DOHH2 (cell line): ENCODE data around the gene COL23A1.

Source experiments
- H3F3A ChIP-seq: fragments of 200-600 bp; sonication (generic), shearing (Covaris generic); 2 replicates; pipeline ENCODE4 v1.6.0; 2016; ENCODE audit warnings: antibody characterized with exemption, mild to moderate bottlenecking; ENCODE audit not compliant: control insufficient read depth, insufficient read depth
- H3K27ac ChIP-seq: fragments of 200-600 bp; sonication (generic); 2 replicates; pipeline ENCODE4 v1.5.1; 2014; ENCODE audit warnings: low read depth, mild to moderate bottlenecking, low read length, moderate library complexity
- H3K27me3 ChIP-seq: fragments of 200-600 bp; sonication (generic); 2 replicates; pipeline ENCODE4 v1.6.1; 2014; ENCODE audit warnings: mild to moderate bottlenecking, low read length, mixed read lengths; ENCODE audit not compliant: control insufficient read depth
- H3K36me3 ChIP-seq: fragments of 200-600 bp; sonication (generic); 2 replicates; pipeline ENCODE4 v1.6.1; 2014; ENCODE audit warnings: mild to moderate bottlenecking, low read length, moderate library complexity, mixed read lengths; ENCODE audit not compliant: control insufficient read depth
- H3K4me1 ChIP-seq: fragments of 200-600 bp; sonication (generic); 2 replicates; pipeline ENCODE4 v1.6.1; 2014; ENCODE audit warnings: mild to moderate bottlenecking, low read length, mixed read lengths; ENCODE audit not compliant: control insufficient read depth
- H3K4me2 ChIP-seq: fragments of 200-600 bp; sonication (generic); 2 replicates; pipeline ENCODE4 v1.6.0; 2014; ENCODE audit warnings: mild to moderate bottlenecking, low read length, moderate library complexity
- H3K4me3 ChIP-seq: fragments of 200-600 bp; sonication (generic); 2 replicates; pipeline ENCODE4 v1.5.1; 2014; ENCODE audit warnings: mild to moderate bottlenecking, low read length, mixed read lengths
- H3K79me2 ChIP-seq: fragments of 200-600 bp; sonication (generic); 2 replicates; pipeline ENCODE4 v1.6.1; 2014; ENCODE audit warnings: mild to moderate bottlenecking, low read length, mixed read lengths; ENCODE audit not compliant: control insufficient read depth
- H3K9me2 ChIP-seq: fragments of 200-600 bp; sonication (generic); replicated peaks from 2 replicates; pipeline ENCODE4 v1.6.1; 2014; ENCODE audit warnings: mild to moderate bottlenecking, low read length, mixed read lengths; ENCODE audit not compliant: control insufficient read depth
- H3K9me3 ChIP-seq: fragments of 200-600 bp; sonication (generic); 2 replicates; pipeline ENCODE4 v1.6.1; 2014; ENCODE audit warnings: antibody characterized with exemption, low read length, mixed read lengths; ENCODE audit not compliant: control insufficient read depth, insufficient read depth
- H4K20me1 ChIP-seq: fragments of 200-600 bp; sonication (generic); 2 replicates; pipeline ENCODE4 v1.6.0; 2014; ENCODE audit warnings: low read depth, mild to moderate bottlenecking, antibody characterized with exemption, low read length, moderate library complexity; ENCODE audit not compliant: control insufficient read depth, insufficient read depth
- EZH2phosphoT487 ChIP-seq: fragments of 200-600 bp; sonication (generic); IDR thresholded peaks from 2 replicates; pipeline ENCODE4 v1.6.1; 2017; ENCODE audit warnings: borderline replicate concordance, mild to moderate bottlenecking, antibody characterized with exemption, low read length, moderate library complexity, mixed read lengths
- TF ChIP-seq, protein P1 (sequence below): fragments of 200-600 bp; sonication (generic); IDR thresholded peaks from one replicate; pipeline ENCODE4 v1.5.1; 2014; ENCODE audit warnings: antibody characterized with exemption, mild to moderate bottlenecking, low read depth, low read length; ENCODE audit not compliant: poor library complexity, severe bottlenecking

COL23A1 gene

DNA sequence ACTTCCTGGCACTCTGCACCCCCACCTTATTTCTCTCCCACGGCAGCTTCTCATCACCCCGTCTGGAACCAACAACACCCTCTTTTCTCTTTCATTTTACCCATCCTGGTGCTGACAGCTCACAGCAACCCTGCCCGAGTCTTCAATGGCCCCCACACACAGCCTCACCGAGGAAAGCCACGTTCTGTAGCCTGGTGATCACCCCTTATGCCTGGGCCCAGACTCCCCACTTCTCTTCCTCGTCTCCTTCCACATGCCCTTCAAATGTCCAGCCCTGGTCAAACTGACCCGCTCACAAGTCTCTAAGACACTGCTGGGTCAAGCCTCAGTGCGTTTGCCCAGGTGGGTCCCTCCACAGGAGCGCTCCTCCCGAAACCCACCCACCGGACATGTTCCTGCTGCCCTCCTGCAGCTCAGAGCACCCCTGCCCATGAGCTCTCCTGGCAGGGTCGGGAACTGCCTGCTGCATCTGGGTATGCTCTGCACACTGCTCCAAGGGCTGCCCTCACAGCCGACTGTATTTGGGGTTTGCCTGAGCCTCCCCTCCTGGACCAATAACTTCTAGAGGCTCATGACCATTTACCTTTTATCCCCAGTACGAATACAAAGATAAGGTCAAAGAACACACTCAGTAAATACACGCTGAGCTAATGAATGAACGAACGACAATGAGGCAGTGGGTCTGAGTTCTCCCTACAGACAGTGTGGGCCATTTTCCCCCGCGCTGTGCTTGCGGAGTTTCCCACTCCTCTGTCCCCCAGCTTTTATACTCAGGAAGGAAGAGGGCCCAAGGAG, 202.9 kb downstream of the COL23A1 start:
- H3K4me2 ChIP-seq = no peak overlapping the region
- no peaks in the 10 kb centered on the region for H3K4me1 ChIP-seq
- no peaks in the 10 kb centered on the region for H3K27me3 ChIP-seq
- no peaks in the 10 kb centered on the region for H3K79me2 ChIP-seq
- no peaks in the 10 kb centered on the region for H3K9me2 ChIP-seq
- no peaks in the 10 kb centered on the region for H3K36me3 ChIP-seq
- TF ChIP-seq, protein P1, sequence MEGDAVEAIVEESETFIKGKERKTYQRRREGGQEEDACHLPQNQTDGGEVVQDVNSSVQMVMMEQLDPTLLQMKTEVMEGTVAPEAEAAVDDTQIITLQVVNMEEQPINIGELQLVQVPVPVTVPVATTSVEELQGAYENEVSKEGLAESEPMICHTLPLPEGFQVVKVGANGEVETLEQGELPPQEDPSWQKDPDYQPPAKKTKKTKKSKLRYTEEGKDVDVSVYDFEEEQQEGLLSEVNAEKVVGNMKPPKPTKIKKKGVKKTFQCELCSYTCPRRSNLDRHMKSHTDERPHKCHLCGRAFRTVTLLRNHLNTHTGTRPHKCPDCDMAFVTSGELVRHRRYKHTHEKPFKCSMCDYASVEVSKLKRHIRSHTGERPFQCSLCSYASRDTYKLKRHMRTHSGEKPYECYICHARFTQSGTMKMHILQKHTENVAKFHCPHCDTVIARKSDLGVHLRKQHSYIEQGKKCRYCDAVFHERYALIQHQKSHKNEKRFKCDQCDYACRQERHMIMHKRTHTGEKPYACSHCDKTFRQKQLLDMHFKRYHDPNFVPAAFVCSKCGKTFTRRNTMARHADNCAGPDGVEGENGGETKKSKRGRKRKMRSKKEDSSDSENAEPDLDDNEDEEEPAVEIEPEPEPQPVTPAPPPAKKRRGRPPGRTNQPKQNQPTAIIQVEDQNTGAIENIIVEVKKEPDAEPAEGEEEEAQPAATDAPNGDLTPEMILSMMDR = no peak
- no peak for TF ChIP-seq EZH2phosphoT487
- H3K27ac ChIP-seq = no peak overlapping the region
- no peaks in the 10 kb centered on the region for H3K9me3 ChIP-seq
- no peaks in the 10 kb centered on the region for H4K20me1 ChIP-seq
- no peak overlapping the region for H3K4me3 ChIP-seq
- no peaks in the 10 kb centered on the region for H3F3A ChIP-seq

DNA sequence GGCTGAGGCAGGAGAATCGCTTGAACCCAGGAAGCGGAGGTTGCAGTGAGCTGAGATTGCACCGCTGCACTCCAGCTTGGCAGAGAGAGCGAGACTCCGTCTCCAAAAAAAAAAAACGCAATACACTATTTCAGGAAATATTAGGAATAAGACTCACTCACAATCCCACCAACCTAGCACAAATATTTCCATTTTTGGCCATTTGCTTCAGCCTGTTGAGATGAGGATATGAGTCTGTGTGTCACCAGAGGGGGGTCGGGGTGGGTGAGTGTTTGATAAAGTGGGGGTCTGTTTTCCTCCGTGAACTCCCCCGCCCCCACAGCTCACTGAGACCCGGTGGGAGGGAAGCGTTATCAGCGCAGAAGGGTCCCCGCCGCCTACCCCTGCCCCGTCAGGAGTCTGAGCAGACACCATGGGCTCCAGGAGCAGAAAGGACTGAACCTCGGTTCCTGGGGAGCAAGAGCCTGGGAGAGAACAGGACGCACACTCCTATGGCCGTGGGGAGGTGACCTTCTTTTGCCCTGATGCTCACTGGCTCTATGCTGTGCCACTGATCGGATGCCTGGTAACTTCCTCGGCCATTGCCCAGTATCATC, 203.8 kb downstream of the COL23A1 start:
- Histone ChIP-seq H3K9me3 (no peaks in the 10 kb centered on the region), H3K9me2 (no peaks in the 10 kb centered on the region), H3K79me2 (no peaks in the 10 kb centered on the region), H3K4me3 (no peak overlapping the region), H4K20me1 (no peaks in the 10 kb centered on the region), H3F3A (no peaks in the 10 kb centered on the region), H3K4me2 (no peak overlapping the region), H3K27me3 (no peaks in the 10 kb centered on the region), H3K4me1 (no peaks in the 10 kb centered on the region), H3K27ac (no peak overlapping the region), H3K36me3 (no peaks in the 10 kb centered on the region)
- TF ChIP-seq EZH2phosphoT487 = no peak
- TF ChIP-seq, protein P1 = no peak

DNA sequence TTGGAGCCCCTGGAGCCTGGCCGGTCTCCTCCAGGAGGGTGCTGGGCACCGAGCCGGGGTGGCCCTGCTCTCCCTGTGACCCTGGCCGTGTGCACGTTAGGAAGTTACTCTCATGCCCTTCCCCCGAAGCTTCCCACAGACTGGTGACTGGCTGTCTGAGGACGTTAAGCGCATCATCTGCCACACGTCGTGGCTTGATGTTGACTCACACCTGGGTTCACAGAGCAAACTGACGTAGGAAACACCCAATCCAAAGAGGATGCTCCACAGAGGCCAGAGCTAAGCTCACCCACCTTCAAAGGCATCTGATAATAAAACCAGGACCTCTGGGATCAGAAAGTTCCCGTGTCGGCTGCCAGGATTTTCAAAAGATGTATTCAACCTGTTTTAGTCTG, 204.7 kb downstream of the COL23A1 start:
- Histone ChIP-seq H3K4me3 (no peak overlapping the region), H3K27me3 (no peaks in the 10 kb centered on the region)
- TF ChIP-seq, protein P1 = no peak
- no peak for TF ChIP-seq EZH2phosphoT487

More for the DNA sequence above, 204.7 kb downstream of the COL23A1 start:
- Histone ChIP-seq H3K9me2 (no peaks in the 10 kb centered on the region), H4K20me1 (no peaks in the 10 kb centered on the region), H3F3A (no peaks in the 10 kb centered on the region), H3K4me1 (no peaks in the 10 kb centered on the region), H3K36me3 (no peaks in the 10 kb centered on the region), H3K9me3 (no peaks in the 10 kb centered on the region), H3K4me2 (no peak overlapping the region), H3K27ac (no peak overlapping the region), H3K79me2 (no peaks in the 10 kb centered on the region)
